GM13977 (cell line): Measurements from ENCODE around the gene PPFIA4.

Experiments
- DNase-seq: peaks from one replicate; pipeline ENCODE4 v3.0.0; 2012; ENCODE audit warnings: low spot score
- in situ Hi-C: fragments of 300-500 bp; cut with MboI; formaldehyde crosslinking; loops from one replicate; pipeline ENCODE4 v1.12.0; 2022; ENCODE audit warnings: low sequenced_read_pairs, low pct_unique_long_range_greater_than_20kb, mixed read lengths, inconsistent platforms; ENCODE audit not compliant: unreplicated experiment
- TF ChIP-seq, protein P1 (sequence below): IDR thresholded peaks from 2 replicates; pipeline ENCODE4 v1.5.1; 2012; ENCODE audit warnings: mild to moderate bottlenecking, control low read depth; ENCODE audit not compliant: insufficient read depth; ENCODE audit errors: extremely low read depth, missing control alignments

Gene PPFIA4

DNA sequence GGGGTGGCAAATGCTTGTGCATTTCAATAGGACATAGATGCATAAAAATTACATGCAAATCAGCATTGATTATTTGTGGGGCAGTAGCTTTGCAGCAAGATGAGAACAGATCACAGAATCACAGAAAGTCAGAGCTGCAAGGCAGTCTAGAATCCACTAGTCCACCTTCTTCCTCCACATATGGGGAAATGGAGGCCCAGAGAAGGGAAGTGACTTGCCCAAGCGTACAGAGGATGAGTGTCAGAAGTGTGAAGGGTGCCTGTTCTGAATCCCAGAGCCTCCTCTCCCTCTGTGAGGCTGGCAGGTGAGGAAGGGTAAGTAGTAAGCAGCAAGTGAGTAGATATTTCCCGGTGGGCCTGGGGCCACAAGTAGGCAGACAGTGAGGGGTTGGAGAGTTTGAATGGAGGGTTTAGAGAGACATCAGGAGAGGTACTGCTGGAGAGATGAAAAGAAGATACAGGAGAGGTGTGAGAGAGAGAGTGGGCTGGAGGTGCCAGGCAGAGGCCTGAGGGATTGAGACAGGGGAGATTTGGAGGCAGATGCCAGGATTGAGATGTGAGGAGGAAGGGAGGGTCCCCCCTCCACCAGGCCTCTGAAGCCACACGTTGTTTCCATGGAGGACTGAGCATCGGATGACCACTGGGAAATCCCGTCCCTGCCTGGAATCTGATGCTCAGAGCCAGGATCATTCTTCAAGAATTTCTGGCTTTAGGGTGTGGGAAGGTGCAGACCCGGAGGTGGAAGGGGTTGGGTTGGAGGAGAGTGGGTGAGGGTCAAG lies 64.3 kb downstream of the PPFIA4 start:
- TF ChIP-seq, protein P1, sequence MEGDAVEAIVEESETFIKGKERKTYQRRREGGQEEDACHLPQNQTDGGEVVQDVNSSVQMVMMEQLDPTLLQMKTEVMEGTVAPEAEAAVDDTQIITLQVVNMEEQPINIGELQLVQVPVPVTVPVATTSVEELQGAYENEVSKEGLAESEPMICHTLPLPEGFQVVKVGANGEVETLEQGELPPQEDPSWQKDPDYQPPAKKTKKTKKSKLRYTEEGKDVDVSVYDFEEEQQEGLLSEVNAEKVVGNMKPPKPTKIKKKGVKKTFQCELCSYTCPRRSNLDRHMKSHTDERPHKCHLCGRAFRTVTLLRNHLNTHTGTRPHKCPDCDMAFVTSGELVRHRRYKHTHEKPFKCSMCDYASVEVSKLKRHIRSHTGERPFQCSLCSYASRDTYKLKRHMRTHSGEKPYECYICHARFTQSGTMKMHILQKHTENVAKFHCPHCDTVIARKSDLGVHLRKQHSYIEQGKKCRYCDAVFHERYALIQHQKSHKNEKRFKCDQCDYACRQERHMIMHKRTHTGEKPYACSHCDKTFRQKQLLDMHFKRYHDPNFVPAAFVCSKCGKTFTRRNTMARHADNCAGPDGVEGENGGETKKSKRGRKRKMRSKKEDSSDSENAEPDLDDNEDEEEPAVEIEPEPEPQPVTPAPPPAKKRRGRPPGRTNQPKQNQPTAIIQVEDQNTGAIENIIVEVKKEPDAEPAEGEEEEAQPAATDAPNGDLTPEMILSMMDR, result no peak
- no peak for DNase-seq
- in situ Hi-C loops, result no loop called here

DNA sequence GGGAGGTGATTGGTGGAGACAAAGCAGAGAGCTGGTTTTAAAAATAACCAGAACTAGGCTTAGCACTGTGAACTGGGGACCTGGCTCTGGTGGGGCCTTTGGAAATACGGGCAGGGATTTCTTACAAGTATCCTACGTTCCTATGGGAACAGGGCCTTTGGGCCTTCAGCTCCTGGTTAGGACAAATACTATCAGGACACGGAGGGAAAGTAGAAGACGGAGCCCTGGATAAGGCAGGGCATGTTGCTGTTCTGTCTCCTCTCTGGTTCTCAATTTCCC lies 64.8 kb downstream of the PPFIA4 start:
- no peak for DNase-seq
- TF ChIP-seq, protein P1, result no peak
- in situ Hi-C loops, result no loop called here

DNA sequence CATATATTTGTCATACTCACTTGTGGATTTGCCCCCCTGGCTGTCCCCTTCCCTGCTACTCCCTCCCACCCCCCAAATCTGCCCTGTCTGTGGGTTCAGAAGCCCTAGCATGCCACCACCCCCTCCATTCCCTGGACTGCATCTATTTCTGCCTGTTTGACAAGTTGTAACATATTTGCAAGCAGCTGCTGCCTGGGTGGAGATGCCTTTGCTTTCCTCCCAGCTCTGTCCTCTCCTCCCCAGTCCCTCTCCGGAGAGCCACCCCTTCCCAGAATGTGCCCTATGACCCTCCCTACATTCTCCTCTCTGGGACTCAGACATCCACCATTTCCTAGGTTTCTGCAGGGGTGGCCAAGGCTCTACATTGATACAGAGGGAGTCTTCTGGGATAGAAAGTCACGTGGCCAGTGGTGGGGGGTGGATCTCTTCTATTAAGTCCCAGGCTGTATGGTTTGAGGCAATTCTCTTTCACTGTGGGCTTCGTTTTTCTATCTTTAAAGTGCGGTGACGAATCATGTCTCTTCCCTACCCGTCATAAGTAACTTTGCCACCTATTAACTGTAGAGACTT lies 65.6 kb downstream of the PPFIA4 start:
- in situ Hi-C loops, result no loop called here
- TF ChIP-seq, protein P1, result no peak
- DNase-seq, result no peak

DNA sequence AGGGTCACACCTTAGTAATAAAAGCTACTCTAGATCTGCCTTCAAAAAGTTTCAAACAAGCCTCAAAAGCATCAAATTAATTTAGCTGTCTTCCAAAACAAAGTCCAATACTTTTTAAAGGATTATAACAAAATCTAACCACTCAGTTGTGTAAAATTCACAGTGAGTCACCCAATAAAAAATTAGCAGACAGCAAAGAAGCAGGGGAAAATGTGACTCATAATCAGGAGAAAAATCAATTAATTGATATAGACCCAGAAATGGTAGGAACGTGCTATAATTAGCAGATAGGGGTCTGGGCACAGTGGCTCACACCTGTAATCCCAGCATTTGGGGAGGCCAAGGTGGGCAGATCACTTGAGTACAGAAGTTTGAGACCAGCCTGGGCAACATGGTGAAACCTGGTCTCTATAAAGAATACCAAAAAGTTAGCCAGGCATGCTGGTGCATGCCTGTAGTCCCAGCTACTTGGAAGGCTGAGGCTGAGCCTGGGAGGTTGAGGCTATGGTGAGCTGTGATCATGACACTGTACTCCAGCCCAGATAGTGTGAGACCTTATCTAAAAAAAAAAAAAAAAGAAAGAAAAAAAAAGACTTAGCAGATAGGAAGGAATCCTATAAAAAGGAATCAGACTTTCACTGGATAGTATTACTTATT lies 67.6 kb downstream of the PPFIA4 start:
- TF ChIP-seq, protein P1, result no peak
- in situ Hi-C loops, result no loop called here
- DNase-seq, result no peak

DNA sequence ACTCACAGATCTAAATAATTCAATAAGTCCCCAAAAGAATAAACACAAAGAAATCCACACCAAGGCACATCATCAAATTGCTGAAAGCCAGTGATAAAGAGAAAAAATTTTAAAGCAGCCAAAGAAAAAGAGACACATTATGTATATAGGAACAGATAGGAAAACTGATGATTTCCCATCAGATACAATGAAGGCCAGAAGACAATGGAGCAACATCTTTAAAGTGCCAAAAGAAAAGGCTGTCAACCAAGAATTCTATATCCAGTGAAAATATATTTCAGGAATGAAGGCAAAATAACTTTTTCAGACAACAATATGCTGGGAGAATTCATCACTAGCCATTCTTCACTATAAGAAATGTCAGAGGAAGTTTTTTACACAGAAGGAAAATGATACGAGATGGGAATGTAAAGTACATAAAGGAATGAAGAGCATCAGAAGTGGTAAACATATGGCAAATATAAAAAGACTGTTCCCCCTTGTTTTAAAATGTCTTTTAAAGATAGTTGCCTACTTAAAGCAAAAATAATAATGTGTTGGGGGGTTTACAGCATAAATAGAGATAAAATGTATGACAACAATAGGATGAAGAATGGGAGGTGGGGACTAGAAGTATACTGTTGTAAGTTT lies 68.9 kb downstream of the PPFIA4 start:
- no peak for DNase-seq
- in situ Hi-C loops, result no loop called here

DNA sequence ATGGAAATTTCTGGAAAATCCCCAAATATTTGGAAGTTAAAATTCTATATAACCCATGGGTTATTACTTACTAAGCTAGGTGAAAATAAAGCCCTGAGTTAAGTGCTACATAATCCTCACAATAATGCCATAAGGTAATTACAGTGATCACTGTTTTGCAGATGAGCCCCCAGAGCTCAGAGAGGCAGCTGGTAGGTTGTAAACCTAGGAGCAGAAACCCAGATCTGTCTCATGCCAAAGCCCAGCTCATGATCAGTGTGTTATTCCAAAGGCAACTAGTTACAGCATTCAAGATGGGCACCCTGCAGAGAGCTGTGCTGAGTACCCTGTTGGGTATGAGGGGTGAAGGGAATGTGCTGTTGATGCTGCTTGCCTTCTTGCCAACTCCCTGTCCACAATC lies 70.3 kb downstream of the PPFIA4 start:
- DNase-seq, result no peak
- TF ChIP-seq, protein P1, result no peak
- in situ Hi-C loops, result no loop called here

More for the DNA sequence above, 68.9 kb downstream of the PPFIA4 start:
- TF ChIP-seq, protein P1, result no peak
